HUES6 (cell line): ENCODE measurements around the gene RNF13.
A peak's percentile ranks its signal among the peaks of the same experiment; 100 is the strongest.
"Not testable (repeated sequence)": the region's sequence is repeated elsewhere in the genome, so short reads cannot be mapped to it uniquely, and the experiment has no call there.

Experiments used
- H3K27ac ChIP-seq: 2 replicates; pipeline ENCODE4 v1.7.0; 2013; ENCODE audit warnings: low read depth, mild to moderate bottlenecking, low read length, inconsistent platforms
- H3K27me3 ChIP-seq: 2 replicates; pipeline ENCODE4 v1.6.1; 2013; ENCODE audit warnings: low read length; ENCODE audit not compliant: control insufficient read depth, insufficient read depth
- H3K36me3 ChIP-seq: 2 replicates; pipeline ENCODE4 v1.6.1; 2013; ENCODE audit warnings: low read length; ENCODE audit not compliant: control insufficient read depth, insufficient read depth
- H3K4me1 ChIP-seq: 2 replicates; pipeline ENCODE4 v1.6.1; 2013; ENCODE audit warnings: low read length; ENCODE audit not compliant: control insufficient read depth, insufficient read depth
- H3K4me3 ChIP-seq: 2 replicates; pipeline ENCODE4 v1.5.1; 2013; ENCODE audit warnings: low read depth, low read length
- H3K9ac ChIP-seq: one replicate; pipeline ENCODE4 v1.6.1; 2013; ENCODE audit warnings: mild to moderate bottlenecking, low read length
- H3K9me3 ChIP-seq: 2 replicates; pipeline ENCODE4 v1.6.1; 2013; ENCODE audit warnings: low read depth, low read length; ENCODE audit not compliant: control insufficient read depth, insufficient read depth

Gene RNF13

DNA sequence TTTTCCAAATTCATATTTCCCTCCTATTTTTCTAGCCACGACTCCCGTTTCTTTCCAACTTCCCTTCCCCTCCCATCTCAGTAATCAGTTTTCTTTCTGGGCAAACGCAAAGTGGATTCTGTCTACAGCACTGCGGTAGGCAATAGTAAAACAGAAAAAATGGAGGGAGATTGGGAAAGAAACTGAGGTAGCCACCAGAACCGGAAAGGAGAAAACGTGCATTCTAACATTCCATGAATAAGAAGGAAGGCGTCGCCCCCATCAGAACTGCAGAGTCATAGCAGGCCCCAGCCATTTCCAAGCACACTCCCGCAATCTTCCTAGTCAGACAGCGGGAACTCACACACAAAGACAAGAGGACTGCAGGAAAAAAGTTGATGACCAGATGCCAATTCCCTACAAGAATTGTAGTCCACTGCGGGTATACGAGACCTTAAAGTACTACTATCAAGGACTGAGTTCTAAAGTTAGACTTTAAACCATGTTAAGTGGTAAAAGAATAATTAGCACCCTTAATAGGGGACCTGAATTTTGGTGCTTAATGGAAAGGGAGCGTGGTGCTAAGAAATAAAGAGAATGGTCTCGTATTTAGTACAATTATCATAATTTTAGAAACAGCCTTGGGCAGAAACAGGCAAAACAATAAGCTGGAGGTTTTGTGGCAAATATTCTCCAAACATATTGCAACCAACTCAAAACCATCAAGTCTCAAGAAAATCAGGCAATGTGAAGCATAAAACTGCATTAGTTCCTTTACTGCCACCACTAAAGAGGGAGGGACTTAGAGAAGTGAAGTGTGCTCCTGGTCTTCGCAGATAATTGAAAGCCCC, 156.3 kb downstream of the RNF13 start:
- Histone ChIP-seq H3K4me3 (peak overlapping the region; percentile 87), H3K9me3 (no peaks in the 10 kb centered on the region), H3K36me3 (peaks cover 39% of the 10 kb centered on the region), H3K9ac (peak overlapping the region; percentile 93), H3K4me1 (peaks cover 32% of the 10 kb centered on the region), H3K27ac (peak overlapping the region; percentile 93), H3K27me3 (no peaks in the 10 kb centered on the region)

DNA sequence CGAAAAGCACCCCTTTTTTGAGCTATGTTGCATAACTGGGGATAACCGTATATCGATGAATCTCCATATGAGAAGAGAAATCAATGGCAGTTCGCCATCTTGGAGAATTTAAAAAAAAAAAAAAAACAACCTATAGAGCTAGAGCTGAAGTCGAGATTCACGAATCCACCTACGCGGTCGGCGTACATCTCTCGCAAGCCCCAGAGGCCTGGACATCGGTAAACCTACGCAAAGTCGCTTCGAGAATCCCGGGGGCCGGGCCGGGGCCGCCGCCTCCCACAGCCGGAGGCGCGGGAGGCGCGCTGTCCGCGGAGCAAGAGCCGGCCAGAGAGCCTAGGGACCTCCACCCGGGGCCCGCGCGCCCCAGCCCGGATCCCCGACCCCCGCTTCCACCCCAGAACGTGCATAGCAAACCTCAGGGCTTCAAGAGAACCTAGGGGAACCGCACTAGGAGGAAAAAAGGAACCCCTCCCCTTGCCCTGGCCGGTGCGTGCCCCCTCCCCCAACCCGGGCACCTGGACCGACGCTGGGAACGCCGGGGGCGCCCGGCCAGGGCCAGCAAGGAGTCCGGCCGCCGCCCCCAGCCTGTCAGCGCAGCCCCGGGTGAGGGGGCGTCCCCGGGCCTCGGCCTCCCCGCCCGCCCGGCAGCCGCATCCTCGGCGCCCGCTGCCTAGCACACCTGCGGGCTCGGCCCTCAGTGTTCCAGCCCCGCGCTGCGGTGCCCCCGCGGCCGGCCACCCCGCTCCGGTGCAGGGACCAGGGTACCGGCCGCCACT, 157.1 kb downstream of the RNF13 start:
- no peaks in the 10 kb centered on the region for H3K27me3 ChIP-seq
- H3K36me3 ChIP-seq, result peaks cover 31% of the 10 kb centered on the region
- H3K9me3 ChIP-seq, result no peaks in the 10 kb centered on the region
- H3K4me3 ChIP-seq, result peak overlapping the region; percentile 87
- peak overlapping the region; percentile 93 for H3K27ac ChIP-seq
- peak overlapping the region; percentile 93 for H3K9ac ChIP-seq
- peaks cover 32% of the 10 kb centered on the region for H3K4me1 ChIP-seq

DNA sequence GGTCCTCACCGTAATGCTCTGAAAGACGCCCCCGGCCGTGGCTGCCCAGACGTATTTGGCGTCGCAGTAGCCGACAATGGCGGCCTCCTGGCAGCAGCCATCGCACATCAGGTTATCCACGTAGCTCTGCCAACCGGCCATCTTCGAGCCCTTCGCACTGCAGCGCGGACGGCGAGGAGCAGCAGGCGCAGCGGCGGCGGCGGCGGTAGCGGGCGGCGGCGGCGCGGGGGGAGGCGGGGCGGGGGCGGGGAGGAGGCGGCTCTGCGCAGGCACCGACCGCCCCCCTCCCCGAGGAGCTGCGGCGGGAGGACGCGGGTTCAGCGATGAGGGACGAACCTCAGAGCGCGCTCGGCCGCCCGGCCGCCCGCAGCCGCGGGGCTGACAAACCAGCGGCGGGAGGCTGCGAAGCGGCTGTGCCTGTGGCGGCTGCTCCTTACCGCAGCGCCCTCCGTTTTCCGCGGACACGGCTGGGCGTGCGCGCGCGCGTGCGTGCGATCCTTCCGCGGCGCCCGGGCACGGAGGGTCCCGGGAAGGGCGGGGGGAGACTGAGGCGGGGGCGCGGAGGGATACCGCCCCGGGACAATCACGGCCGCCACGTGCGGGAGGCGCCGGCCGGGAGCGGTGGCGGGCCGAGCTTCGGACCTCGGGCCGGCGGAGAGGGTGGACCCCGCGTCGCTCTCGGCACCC, 157.8 kb downstream of the RNF13 start, which contains the start of gene PFN2:
Gene PFN2 (minus strand): TSS at position 180 of the 687 bp plus-strand sequence. CDS start 39 bp downstream, at position 141.
- Histone ChIP-seq H3K4me3 (peak within 1 kb of the TSS; percentile 87), H3K27ac (peak within 1 kb of the TSS; percentile 93), H3K27me3 (no peaks in the 10 kb centered on the region), H3K9me3 (no peaks in the 10 kb centered on the region), H3K36me3 (peaks cover 24% of the 10 kb centered on the region), H3K9ac (peak within 1 kb of the TSS; percentile 93), H3K4me1 (peaks cover 30% of the 10 kb centered on the region)

DNA sequence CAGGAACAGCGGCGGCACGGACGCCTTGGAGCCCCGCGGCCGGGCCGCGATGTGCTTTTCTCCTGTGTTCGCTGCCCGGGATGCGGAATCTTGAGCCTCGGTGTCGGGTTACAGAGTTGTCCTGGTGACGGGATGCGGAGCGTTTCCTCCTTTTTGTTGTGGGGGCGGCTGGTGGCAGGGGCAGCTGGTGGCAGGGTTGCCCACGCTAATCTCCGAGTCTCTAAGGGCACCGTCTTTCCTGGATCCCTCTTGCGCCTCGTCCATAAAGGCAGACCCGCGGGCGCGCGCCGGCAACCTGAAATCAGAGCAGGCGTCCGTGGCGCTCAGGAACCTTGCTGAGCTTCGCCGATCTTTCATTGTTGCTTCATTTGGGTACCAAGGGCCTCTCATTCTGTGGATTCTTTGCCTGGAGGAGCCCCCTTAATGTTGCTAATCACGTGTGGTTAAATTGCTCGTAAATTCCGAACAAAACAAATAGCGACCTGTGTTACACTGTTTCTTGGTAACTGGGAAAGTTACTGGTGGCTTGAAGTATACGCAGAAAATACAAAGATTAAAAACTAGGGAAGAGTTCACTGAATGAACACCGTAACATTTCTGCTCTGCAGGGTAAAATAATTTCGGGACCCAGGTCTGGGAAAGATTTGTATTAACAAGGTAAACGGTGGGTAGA, 158.5 kb downstream of the RNF13 start:
- Histone ChIP-seq H3K4me1 (peaks cover 23% of the 10 kb centered on the region), H3K9ac (peak overlapping the region; percentile 93), H3K27ac (peak overlapping the region; percentile 86), H3K9me3 (no peaks in the 10 kb centered on the region), H3K36me3 (peaks cover 17% of the 10 kb centered on the region), H3K27me3 (no peaks in the 10 kb centered on the region), H3K4me3 (peak overlapping the region; percentile 87)

DNA sequence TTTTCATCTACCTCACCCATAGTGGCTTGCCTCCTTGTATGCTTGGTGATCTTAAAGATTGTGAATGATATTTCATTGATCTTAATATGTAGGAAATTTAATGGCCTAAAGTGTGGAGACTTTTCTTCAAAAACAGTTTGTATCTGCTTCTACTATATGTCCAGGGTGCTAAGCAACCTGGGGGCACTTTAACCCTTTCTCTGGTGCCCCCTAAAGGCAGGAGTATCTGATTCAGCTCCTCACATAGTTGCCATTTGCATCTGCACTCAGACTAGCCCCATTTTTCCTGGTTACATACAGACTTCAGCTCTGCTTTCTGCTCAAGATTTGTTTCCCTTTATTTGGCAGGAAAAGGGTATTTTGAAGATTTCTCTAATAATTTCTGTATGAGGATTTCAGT, 162.9 kb downstream of the RNF13 start:
- Histone ChIP-seq H3K27me3 (no peaks in the 10 kb centered on the region), H3K9ac (no peak overlapping the region), H3K36me3 (no peaks in the 10 kb centered on the region), H3K27ac (no peak overlapping the region), H3K4me1 (peaks cover 4% of the 10 kb centered on the region), H3K9me3 (no peaks in the 10 kb centered on the region; the same call in 1 of the 2 replicates), H3K4me3 (no peak overlapping the region)

DNA sequence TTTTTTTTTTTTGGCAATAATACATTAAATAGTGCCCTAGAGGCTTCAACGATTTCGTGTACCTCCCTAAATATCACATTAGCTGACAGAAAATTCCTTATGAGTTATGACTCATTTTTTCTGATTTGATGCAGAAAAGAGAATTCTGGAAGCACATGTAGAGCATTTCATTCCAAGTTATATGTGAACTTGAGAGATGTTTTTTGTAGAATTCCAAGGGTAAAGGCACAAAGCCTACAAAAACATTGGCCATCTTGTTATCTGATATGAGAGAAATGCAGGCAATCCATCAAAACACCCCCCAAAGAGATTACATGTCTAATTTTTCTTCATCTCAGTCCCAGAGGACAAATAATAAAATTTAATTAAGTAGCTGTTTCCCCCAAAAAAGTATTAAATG, 164.4 kb downstream of the RNF13 start:
- H3K9me3 ChIP-seq, result no peaks in the 10 kb centered on the region; the same call in 1 of the 2 replicates
- H3K36me3 ChIP-seq, result no peaks in the 10 kb centered on the region
- no peak overlapping the region for H3K9ac ChIP-seq
- peaks cover 2% of the 10 kb centered on the region for H3K4me1 ChIP-seq
- no peak overlapping the region for H3K4me3 ChIP-seq
- no peaks in the 10 kb centered on the region for H3K27me3 ChIP-seq
- no peak overlapping the region for H3K27ac ChIP-seq

DNA sequence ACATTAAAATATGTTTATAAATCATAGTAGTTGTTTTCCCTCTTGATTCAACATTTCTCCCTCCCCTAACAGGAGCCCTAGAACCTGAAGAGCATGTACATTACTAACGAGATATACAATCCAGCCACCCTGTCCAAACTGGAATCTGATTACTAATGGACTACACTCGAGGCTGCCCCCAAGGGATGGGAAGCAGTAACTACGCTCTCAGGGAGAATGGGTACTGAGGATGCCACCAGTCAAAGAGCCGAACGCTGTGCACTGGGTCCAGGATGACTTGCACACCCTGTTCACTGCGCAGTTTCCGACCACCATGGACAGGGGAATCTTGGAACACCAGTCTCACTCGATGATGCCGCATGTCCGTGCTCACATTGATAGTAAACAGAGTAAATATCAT, 169.0 kb downstream of the RNF13 start:
- not testable (repeated sequence) for H3K4me1 ChIP-seq, H3K36me3 ChIP-seq, H3K9me3 ChIP-seq, H3K27ac ChIP-seq, H3K4me3 ChIP-seq, H3K9ac ChIP-seq, H3K27me3 ChIP-seq

DNA sequence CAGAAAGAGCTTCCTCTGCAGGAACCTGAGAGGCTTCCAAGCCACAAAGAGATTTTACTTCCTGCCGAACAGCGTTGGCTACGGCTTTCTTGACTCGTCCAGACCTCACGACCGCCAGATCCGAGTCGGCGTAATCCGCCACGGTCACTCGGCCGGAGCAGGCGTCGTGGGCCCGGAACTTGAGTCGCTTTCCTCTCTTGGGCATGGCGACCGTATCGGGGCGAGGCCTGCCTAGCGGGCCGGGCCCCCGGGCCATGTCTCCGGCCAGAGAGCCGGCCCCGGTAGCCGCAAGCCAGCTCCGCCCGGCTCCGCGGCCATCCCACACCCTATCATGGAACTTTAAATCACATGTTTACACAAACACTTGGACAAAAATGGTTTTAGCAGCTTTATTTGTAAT, 170.0 kb downstream of the RNF13 start:
- H3K4me3 ChIP-seq, H3K27ac ChIP-seq, H3K4me1 ChIP-seq, H3K27me3 ChIP-seq, H3K9me3 ChIP-seq, H3K36me3 ChIP-seq, H3K9ac ChIP-seq: not testable (repeated sequence)

DNA sequence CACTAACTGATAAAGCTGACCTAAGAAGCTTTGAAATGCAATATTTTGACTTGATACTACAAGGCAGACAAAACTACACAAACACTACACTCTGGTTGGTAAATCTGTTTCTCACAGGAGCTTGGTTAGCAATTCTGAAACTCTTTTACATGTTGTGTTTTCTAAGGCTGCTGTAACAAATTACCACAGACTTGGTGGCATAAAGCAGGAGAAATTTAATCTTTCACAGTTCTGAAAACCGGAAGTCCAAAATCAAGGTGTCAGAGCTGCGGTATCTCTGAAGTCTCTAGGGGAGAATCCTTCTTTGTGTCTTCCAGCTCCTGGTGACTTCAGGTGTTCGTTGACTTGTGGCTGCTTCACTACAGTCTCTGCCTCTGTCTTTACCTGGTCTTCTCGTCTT, 170.6 kb downstream of the RNF13 start:
- H3K4me1 ChIP-seq, result no peaks in the 10 kb centered on the region
- H3K9ac ChIP-seq, result no peak overlapping the region
- H3K9me3 ChIP-seq, result no peaks in the 10 kb centered on the region; the same call in 1 of the 2 replicates
- no peaks in the 10 kb centered on the region for H3K27me3 ChIP-seq
- H3K27ac ChIP-seq, result no peak overlapping the region
- H3K4me3 ChIP-seq, result no peak overlapping the region
- H3K36me3 ChIP-seq, result no peaks in the 10 kb centered on the region

DNA sequence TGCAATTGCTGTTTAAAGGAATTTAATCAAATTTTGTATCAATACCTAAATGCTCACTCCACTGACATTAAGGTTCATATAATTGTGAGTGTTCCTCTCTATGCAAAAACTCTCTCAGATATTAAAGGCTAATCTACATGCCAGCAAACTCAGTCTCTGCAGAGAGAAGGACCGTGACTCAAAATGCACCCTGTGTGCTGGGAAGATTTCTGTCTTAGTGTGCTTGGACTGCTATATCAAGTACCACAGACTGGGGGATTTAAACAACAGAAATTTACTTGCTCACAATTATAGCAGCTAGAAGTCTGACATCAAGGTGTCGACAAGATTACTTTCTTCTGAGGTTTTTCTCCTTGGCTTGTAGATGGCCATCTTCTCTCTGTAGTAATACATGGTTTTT, 176.3 kb downstream of the RNF13 start:
- Histone ChIP-seq H3K9me3 (peaks cover 13% of the 10 kb centered on the region), H3K27ac (no peak overlapping the region), H3K4me1 (peaks cover 13% of the 10 kb centered on the region), H3K27me3 (no peaks in the 10 kb centered on the region), H3K4me3 (no peak overlapping the region), H3K36me3 (no peaks in the 10 kb centered on the region), H3K9ac (no peak overlapping the region)
